Type B pancreatic cell (in vitro differentiated cells): ENCODE measurements around the gene LRCH3. TPM values are rescaled to one million over a fixed set of nuclear protein-coding genes. Genes with fewer than 3 reads are reported as not detected.

Experiments used
- DNase-seq: peaks from one replicate; pipeline ENCODE4 v3.0.0; 2021; ENCODE audit warnings: mixed read lengths; ENCODE audit not compliant: unreplicated experiment; ENCODE audit errors: extremely low spot score
- H3K27ac Mint-ChIP-seq: 2 replicates; pipeline ENCODE4 v1.8.0; 2021; ENCODE audit warnings: mild to moderate bottlenecking, mixed read lengths
- H3K27me3 Mint-ChIP-seq: 2 replicates; pipeline ENCODE4 v1.8.0; 2021; ENCODE audit warnings: mixed read lengths
- H3K36me3 Mint-ChIP-seq: 2 replicates; pipeline ENCODE4 v1.8.0; 2021; ENCODE audit warnings: mixed read lengths
- H3K4me1 Mint-ChIP-seq: one replicate; pipeline ENCODE4 v1.8.0; 2021; ENCODE audit warnings: mixed read lengths; ENCODE audit not compliant: unreplicated experiment
- H3K4me3 Mint-ChIP-seq: 2 replicates; pipeline ENCODE4 v1.8.0; 2021; ENCODE audit warnings: mild to moderate bottlenecking, mixed read lengths
- H3K9me3 Mint-ChIP-seq: 2 replicates; pipeline ENCODE4 v1.8.0; 2021; ENCODE audit warnings: mixed read lengths
- total RNA-seq: library from RNA; stranded (reverse); gene quantifications from 2 replicates; pipeline ENCODE4 v1.2.1, GENCODE V29; 2021; ENCODE audit warnings: low replicate concordance
- TF ChIP-seq, protein P1 (sequence below): fragments of 200-600 bp; sonication (generic); conservative IDR thresholded peaks from 2 replicates; pipeline ENCODE4 v1.5.0; 2021; ENCODE audit warnings: antibody characterized with exemption, mild to moderate bottlenecking

Gene LRCH3
- total RNA-seq, 1 donor from 2014 or later = 58.7 TPM

- no peak overlapping the region for H3K27ac Mint-ChIP-seq
- no peaks in the 10 kb centered on the region for H3K27me3 Mint-ChIP-seq
- no peak for DNase-seq
- H3K36me3 Mint-ChIP-seq = peaks cover 39% of the 10 kb centered on the region
- no peaks in the 10 kb centered on the region for H3K9me3 Mint-ChIP-seq
- TF ChIP-seq, protein P1, sequence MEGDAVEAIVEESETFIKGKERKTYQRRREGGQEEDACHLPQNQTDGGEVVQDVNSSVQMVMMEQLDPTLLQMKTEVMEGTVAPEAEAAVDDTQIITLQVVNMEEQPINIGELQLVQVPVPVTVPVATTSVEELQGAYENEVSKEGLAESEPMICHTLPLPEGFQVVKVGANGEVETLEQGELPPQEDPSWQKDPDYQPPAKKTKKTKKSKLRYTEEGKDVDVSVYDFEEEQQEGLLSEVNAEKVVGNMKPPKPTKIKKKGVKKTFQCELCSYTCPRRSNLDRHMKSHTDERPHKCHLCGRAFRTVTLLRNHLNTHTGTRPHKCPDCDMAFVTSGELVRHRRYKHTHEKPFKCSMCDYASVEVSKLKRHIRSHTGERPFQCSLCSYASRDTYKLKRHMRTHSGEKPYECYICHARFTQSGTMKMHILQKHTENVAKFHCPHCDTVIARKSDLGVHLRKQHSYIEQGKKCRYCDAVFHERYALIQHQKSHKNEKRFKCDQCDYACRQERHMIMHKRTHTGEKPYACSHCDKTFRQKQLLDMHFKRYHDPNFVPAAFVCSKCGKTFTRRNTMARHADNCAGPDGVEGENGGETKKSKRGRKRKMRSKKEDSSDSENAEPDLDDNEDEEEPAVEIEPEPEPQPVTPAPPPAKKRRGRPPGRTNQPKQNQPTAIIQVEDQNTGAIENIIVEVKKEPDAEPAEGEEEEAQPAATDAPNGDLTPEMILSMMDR = no peak
- no peaks in the 10 kb centered on the region for H3K4me1 Mint-ChIP-seq
- no peak overlapping the region for H3K4me3 Mint-ChIP-seq
Observed at GRCh38 chr3:197874064-197874463, 83.0 kb downstream of the LRCH3 start.

- H3K36me3 Mint-ChIP-seq = peaks cover 39% of the 10 kb centered on the region
- no peaks in the 10 kb centered on the region for H3K4me1 Mint-ChIP-seq
- no peak overlapping the region for H3K4me3 Mint-ChIP-seq
- no peak for DNase-seq
- no peaks in the 10 kb centered on the region for H3K27me3 Mint-ChIP-seq
- no peaks in the 10 kb centered on the region for H3K9me3 Mint-ChIP-seq
- H3K27ac Mint-ChIP-seq = no peak overlapping the region
- TF ChIP-seq, protein P1 = no peak
Observed at GRCh38 chr3:197874653-197875052, 83.6 kb downstream of the LRCH3 start.

DNA sequence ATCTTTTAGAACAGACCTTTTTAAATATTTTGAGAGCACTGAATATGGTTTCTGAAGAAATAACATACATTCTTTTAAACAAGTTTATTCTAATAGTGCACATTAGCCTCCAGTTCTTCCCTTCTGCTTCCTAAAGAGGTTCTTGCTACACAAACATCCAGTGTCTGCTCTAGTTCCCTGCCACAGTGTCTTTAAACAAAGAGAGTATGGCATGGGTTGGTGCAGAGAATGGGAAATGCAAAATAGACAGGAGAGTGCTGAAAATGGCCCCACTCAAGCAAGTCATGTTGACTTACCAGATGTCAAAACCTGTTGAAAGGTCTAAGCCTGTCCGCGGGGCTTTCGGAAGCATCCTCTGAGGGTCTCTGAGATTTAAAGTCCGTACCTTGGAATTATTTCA, 86.8 kb downstream of the LRCH3 start:
- no peak overlapping the region for H3K4me3 Mint-ChIP-seq
- H3K4me1 Mint-ChIP-seq = no peaks in the 10 kb centered on the region
- H3K36me3 Mint-ChIP-seq = peaks cover 26% of the 10 kb centered on the region
- H3K9me3 Mint-ChIP-seq = no peaks in the 10 kb centered on the region
- no peak for DNase-seq
- TF ChIP-seq, protein P1 = no peak
- H3K27ac Mint-ChIP-seq = no peak overlapping the region
- no peaks in the 10 kb centered on the region for H3K27me3 Mint-ChIP-seq

DNA sequence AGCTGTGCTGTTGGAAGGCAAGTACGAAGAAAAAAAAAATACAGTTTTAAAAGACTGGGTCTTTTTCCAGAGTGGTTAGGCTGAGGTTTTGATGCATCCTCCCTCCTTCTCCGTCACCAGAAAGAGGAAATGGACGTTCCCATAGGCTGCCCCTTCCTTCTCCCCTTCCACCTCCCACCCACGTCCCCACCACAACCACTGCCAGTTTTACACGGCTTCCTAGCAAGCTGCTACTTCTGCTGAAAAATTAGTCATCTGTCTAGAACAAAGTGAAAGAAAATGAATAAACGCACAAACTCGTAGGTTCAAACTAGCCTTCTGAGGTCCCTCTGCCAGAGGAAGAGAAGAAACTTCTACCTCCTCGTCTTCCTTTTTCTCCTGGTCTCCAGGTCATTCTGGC, 87.4 kb downstream of the LRCH3 start:
- DNase-seq = no peak
- H3K27ac Mint-ChIP-seq = no peak overlapping the region
- no peaks in the 10 kb centered on the region for H3K9me3 Mint-ChIP-seq
- no peak overlapping the region for H3K4me3 Mint-ChIP-seq
- no peaks in the 10 kb centered on the region for H3K4me1 Mint-ChIP-seq
- H3K27me3 Mint-ChIP-seq = no peaks in the 10 kb centered on the region
- peaks cover 26% of the 10 kb centered on the region for H3K36me3 Mint-ChIP-seq
- TF ChIP-seq, protein P1 = no peak

DNA sequence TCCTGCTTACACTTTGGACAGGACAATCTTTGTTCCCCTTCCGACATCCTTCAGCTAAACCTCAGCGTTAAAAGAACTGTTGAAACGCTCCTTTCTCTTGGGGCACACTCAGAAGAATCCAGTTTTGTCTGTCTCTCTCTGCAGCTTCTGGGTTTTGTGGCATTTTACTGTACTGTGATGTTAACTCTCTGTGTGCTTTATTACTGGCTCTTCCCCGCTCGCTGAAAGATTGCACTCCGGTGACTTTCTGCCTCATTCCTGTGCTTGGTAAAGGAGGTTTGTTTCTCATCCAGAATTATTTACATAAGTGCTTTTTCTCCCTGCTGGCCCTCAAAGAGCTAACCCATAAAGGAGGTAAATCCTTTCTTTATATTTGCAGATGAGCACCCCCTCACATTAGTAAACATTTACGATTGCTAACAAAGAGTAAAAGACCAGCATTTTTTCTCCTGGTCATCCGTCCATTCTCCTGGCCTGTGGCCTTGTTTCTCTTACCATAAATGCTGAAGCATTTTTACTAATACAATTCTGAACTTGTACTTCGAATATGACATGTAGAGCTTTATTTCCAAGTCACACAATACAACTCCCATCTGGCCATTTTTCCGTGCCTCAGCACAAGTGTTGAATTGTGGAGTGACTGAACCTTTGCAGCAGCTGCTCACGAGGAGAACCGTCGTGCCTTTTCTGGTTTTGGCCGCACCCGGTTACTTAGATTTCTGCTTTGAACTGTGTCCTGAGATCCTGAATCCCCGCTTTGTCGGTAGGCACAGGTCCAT, 89.6 kb downstream of the LRCH3 start:
- Mint-ChIP-seq H3K4me1 (no peaks in the 10 kb centered on the region), H3K36me3 (peaks cover 27% of the 10 kb centered on the region), H3K27me3 (no peaks in the 10 kb centered on the region), H3K27ac (no peak overlapping the region), H3K9me3 (no peaks in the 10 kb centered on the region), H3K4me3 (no peak overlapping the region)
- TF ChIP-seq, protein P1 = no peak
- no peak for DNase-seq
